ENCODE results near the gene LPCAT3. TPM values are rescaled to one million over a fixed set of nuclear protein-coding genes. Genes with fewer than 3 reads are reported as not detected.

LPCAT3 gene
- total and polyA plus RNA-seq, 2 of the 4 experiments (the other 2 are of a cell fraction) = 7.0 to 18.6 TPM

DNA sequence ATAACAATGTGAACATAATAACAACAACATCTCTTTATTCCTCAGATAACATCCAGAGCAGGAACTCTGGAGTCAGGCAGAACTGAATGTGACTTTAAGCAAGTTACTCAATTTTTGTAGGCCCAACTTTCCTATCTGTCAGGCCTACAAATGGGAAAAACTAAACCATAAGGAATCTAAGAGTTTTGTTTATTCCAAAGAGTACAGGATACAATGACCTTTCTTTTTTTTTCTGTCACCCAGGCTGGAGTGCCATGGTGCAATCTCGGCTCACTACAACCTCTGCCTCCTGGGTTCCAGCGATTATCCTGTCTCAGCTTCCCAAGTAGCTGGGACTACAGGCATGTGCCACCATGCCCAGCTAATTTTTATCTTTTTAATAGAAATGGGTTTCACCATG is 9.4 kb downstream of the LPCAT3 start:
- dilution Hi-C loops (cut with HindIII; ENCODE audit: low sequenced_read_pairs, unreplicated experiment) (no loop called here), intact Hi-C loops (cut with micrococcal nuclease) (no loop called here), in situ Hi-C loops (cut with MboI; ENCODE audit: low sequenced_read_pairs) (no loop called here)
- WGBS, 2 experiments (ENCODE audit: extremely low coverage in 2 of 2, insufficient read length in 1 of 2) = 83% methylated on average over 1 of the region's 2 CpGs; no CpG with 5 or more reads in 1 of the 2 experiments
- no peak overlapping the region for H2BK20ac ChIP-seq (ENCODE audit: low read depth, low read length)
- TF ChIP-seq POLR2A (IDR thresholded peaks at IDR 0.05; ENCODE audit: low read depth, low read length) (no peak), NFE2L2 (IDR thresholded peaks at IDR 0.05; ENCODE audit: low read depth, low read length) (no peak)
- POLR2A ChIA-PET (ENCODE audit: unreplicated experiment) = no interaction called here
- H2AK9ac ChIP-seq (replicated peaks; ENCODE audit: low read depth, low read length, poor library complexity) = no peak overlapping the region
- H3K27me3 ChIP-seq (ENCODE audit: control insufficient read depth, insufficient read depth, low read length) = no peaks in the 10 kb centered on the region
- no peak overlapping the region for H2AK5ac ChIP-seq (ENCODE audit: low read depth, low read length)
- H3K9ac ChIP-seq (ENCODE audit: low read depth, low read length) = no peak overlapping the region
- DNase-seq (no peak), ATAC-seq (ENCODE audit: low read depth) (peak; percentile 21; the same call in 1 of the 2 replicates)
- peaks cover 2% of the 10 kb centered on the region; the same call in 1 of the 2 replicates for H4K20me1 ChIP-seq (ENCODE audit: insufficient read depth, low read length)
- 0 out of 2 replicates have a peak, but pooled peaks cover 3% of the 10 kb centered on the region for H3K9me1 ChIP-seq (ENCODE audit: insufficient read depth, low read length)
- CTCF ChIA-PET = no interaction called here
- no peak overlapping the region for H3K4me3 ChIP-seq (ENCODE audit: insufficient read depth, low read depth, low read length)
- no peak overlapping the region for H4K8ac ChIP-seq (ENCODE audit: low read depth in 2 of 2, low read length in 2 of 2)
- H4K91ac ChIP-seq (ENCODE audit: insufficient read depth, low read depth, low read length) = no peak overlapping the region
- H3K4ac ChIP-seq (ENCODE audit: low read depth, low read length) = no peak overlapping the region
- H2BK15ac ChIP-seq (ENCODE audit: low read depth, low read length) = no peak overlapping the region
- no peak overlapping the region for H4K5ac ChIP-seq (ENCODE audit: low read depth, low read length)
- H3K36me3 ChIP-seq (ENCODE audit: control insufficient read depth, insufficient read depth, low read length) = no peaks in the 10 kb centered on the region; the same call in 1 of the 2 replicates
- no peak overlapping the region for H3K4me2 ChIP-seq (ENCODE audit: low read depth, low read length)
- no peaks in the 10 kb centered on the region for H3K4me1 ChIP-seq (ENCODE audit: control insufficient read depth, insufficient read depth, low read length)
- no peak overlapping the region for H3K14ac ChIP-seq (replicated peaks; ENCODE audit: low read depth, low read length)
- H3K79me1 ChIP-seq (ENCODE audit: low read depth in 1 of 2, low read length in 2 of 2) = peaks cover 3 to 26% of the 10 kb centered on the region in 2 experiments; a peak in 3 of 4 replicates
- no peak overlapping the region for H3K18ac ChIP-seq (ENCODE audit: low read depth, low read length)
- no peak overlapping the region for H2AFZ ChIP-seq (replicated peaks; ENCODE audit: low read length, poor library complexity)
- BruUV-seq (replicated peaks) = no TSS peak
- H3K56ac ChIP-seq (ENCODE audit: extremely low read depth, insufficient read depth, low read length) = no peak overlapping the region
- no peak overlapping the region for H3K27ac ChIP-seq (ENCODE audit: insufficient read depth, low read length)
- H2BK120ac ChIP-seq (ENCODE audit: low read depth, low read length) = no peak overlapping the region
- no peaks in the 10 kb centered on the region for H3K9me3 ChIP-seq (ENCODE audit: control insufficient read depth, insufficient read depth, low read length)
- H3K23ac ChIP-seq (ENCODE audit: low read depth, low read length) = no peak overlapping the region
- H2BK5ac ChIP-seq (ENCODE audit: low read depth, low read length, poor library complexity, severe bottlenecking) = no peak overlapping the region

Measured in IMR-90 (cell line).